GM12878 (cell line): ENCODE results near the gene PFKM. TPM values are rescaled to one million over a fixed set of nuclear protein-coding genes. Genes with fewer than 3 reads are reported as not detected.

Experiments used
- ATAC-seq: fragments of 200-7000 bp; cut with Tn5 transposase; 3 replicates; pipeline ENCODE4 v1.9.1; 2020; ENCODE audit warnings: mild to moderate bottlenecking, moderate library complexity
- BruUV-seq: library from RNA; stranded (reverse); fragments of 400-500 nt; replicated peaks from 2 replicates; lab custom pipeline; 2021; lab: Mats Ljungman, UMichigan
- CTCF ChIA-PET: fragments of 300-600 bp; sonication (Branson Sonifier 250); formaldehyde crosslinking; extraction: SDS; loops from one replicate; lab custom pipeline; 2021; ENCODE audit warnings: inconsistent platforms; lab: Yijun Ruan, JAX
- POLR2A ChIA-PET: fragments of 350-600 bp; formaldehyde crosslinking; extraction: SDS; loops from one replicate; lab custom pipeline; 2021; ENCODE audit warnings: inconsistent platforms; lab: Charles Lee
- RAD21 ChIA-PET: fragments of 300-600 bp; sonication (Branson Sonifier 250); formaldehyde crosslinking; loops from one replicate; lab custom pipeline; 2023; ENCODE audit warnings: antibody characterized with exemption; ENCODE audit not compliant: unreplicated experiment; lab: Charles Lee
- SMC1A ChIA-PET: fragments of 300-600 bp; sonication (Branson Sonifier 250); formaldehyde crosslinking; loops from one replicate; lab custom pipeline; 2023; ENCODE audit not compliant: unreplicated experiment, uncharacterized antibody; lab: Charles Lee
- DNase-seq: peaks from one replicate; pipeline ENCODE4 v3.0.0-alpha.2; 2011; ENCODE audit warnings: low read depth, low spot score
- FAIRE-seq: peaks from 3 replicates; lab custom pipeline; 2011; peaks lifted over from hg19 to GRCh38; lab: Jason Lieb, UNC
- H2AFZ ChIP-seq: 2 replicates; pipeline ENCODE4 v1.6.0; 2011; ENCODE audit warnings: low read depth, low read length, control low read depth; ENCODE audit not compliant: control insufficient read depth
- H3K27ac ChIP-seq: 2 replicates; pipeline ENCODE4 v1.5.1; 2011; ENCODE audit warnings: control low read depth; ENCODE audit not compliant: control insufficient read depth, insufficient read depth
- H3K27me3 ChIP-seq, 2 experiments: replicated peaks in 1 of 2; 2 replicates each; pipeline versions ENCODE4 v1.6.0 to v1.6.1; 2011; ENCODE audit warnings: low read length in 1 of 2; ENCODE audit not compliant: control insufficient read depth in 2 of 2, insufficient read depth in 2 of 2
- H3K36me3 ChIP-seq, 2 experiments: 2 replicates each; pipeline ENCODE4 v1.5.1; 2011; ENCODE audit warnings: low read length in 1 of 2; ENCODE audit not compliant: control insufficient read depth in 2 of 2, insufficient read depth in 2 of 2
- H3K4me1 ChIP-seq: 2 replicates; pipeline ENCODE4 v1.6.1; 2011; ENCODE audit warnings: mild to moderate bottlenecking, low read length, moderate library complexity, mixed read lengths; ENCODE audit not compliant: control insufficient read depth, insufficient read depth
- H3K4me2 ChIP-seq: 2 replicates; pipeline ENCODE4 v1.6.0; 2011; ENCODE audit warnings: control low read depth; ENCODE audit not compliant: control insufficient read depth, insufficient read depth
- H3K4me3 ChIP-seq: fragments of 200-600 bp; sonication (generic); 2 replicates; pipeline ENCODE4 v1.5.1; 2016
- H3K79me2 ChIP-seq: 2 replicates; pipeline ENCODE4 v1.6.0; 2011; ENCODE audit warnings: low read length; ENCODE audit not compliant: control insufficient read depth, insufficient read depth
- H3K9ac ChIP-seq: 2 replicates; pipeline ENCODE4 v1.8.0; 2011; ENCODE audit warnings: low read length, control low read depth, mixed read lengths; ENCODE audit not compliant: control insufficient read depth, insufficient read depth
- H3K9me3 ChIP-seq: replicated peaks from 3 replicates; pipeline ENCODE4 v1.5.1; 2011; ENCODE audit warnings: mild to moderate bottlenecking, low read length; ENCODE audit not compliant: control insufficient read depth, insufficient read depth
- H4K20me1 ChIP-seq: 2 replicates; pipeline ENCODE4 v1.6.0; 2011; ENCODE audit not compliant: control insufficient read depth, insufficient read depth
- FOXM1 ChIP-seq: IDR thresholded peaks from 2 replicates; pipeline ENCODE4 v1.6.1; 2012; ENCODE audit warnings: low read depth, mild to moderate bottlenecking, inconsistent platforms, low read length, moderate library complexity
- GATAD2B ChIP-seq: fragments of 450-650 bp; conservative IDR thresholded peaks from 2 replicates; pipeline ENCODE4 v1.6.1; 2017; ENCODE audit warnings: low read depth, mild to moderate bottlenecking, moderate library complexity
- HCFC1 ChIP-seq: fragments of 150-350 bp; IDR thresholded peaks from 2 replicates; pipeline ENCODE4 v1.6.1; 2014; ENCODE audit warnings: low read length
- HDAC2 ChIP-seq: fragments of 200-600 bp; sonication (generic); IDR thresholded peaks from 2 replicates; pipeline ENCODE4 v1.6.1; 2017
- KAT2A ChIP-seq: conservative IDR thresholded peaks from 2 replicates; pipeline ENCODE4 v1.6.1; 2011; ENCODE audit warnings: low read depth, low read length; ENCODE audit not compliant: control insufficient read depth
- NBN ChIP-seq: fragments of 450-650 bp; IDR thresholded peaks from 2 replicates; pipeline ENCODE4 v1.6.1; 2016
- NFYB ChIP-seq: IDR thresholded peaks from 2 replicates; pipeline ENCODE4 v1.6.1; 2011; ENCODE audit warnings: low read depth, mild to moderate bottlenecking, low read length, improper control_type of control experiment, moderate library complexity; ENCODE audit not compliant: insufficient read depth
- NRF1 ChIP-seq: conservative IDR thresholded peaks from 2 replicates; pipeline ENCODE4 v1.6.1; 2011; ENCODE audit warnings: mild to moderate bottlenecking, low read depth, low read length, improper control_type of control experiment
- RFX5 ChIP-seq: IDR thresholded peaks from 2 replicates; pipeline ENCODE4 v1.6.1; 2011; ENCODE audit warnings: low read depth, low read length, improper control_type of control experiment
- SP1 ChIP-seq: IDR thresholded peaks from one replicate; pipeline ENCODE4 v1.6.1; 2011; ENCODE audit warnings: low read depth, low read length
- TAF1 ChIP-seq: IDR thresholded peaks from 2 replicates; pipeline ENCODE4 v1.6.1; 2011; ENCODE audit warnings: mild to moderate bottlenecking, low read depth, low read length, borderline replicate concordance
- YY1 ChIP-seq: IDR thresholded peaks from 2 replicates; pipeline ENCODE4 v1.6.1; 2011; ENCODE audit warnings: low read depth, mild to moderate bottlenecking, low read length
- WGBS: methylation state at CpG from one replicate; pipeline ENCODE4 v1.1.6; 2016; ENCODE audit warnings: low lambda C conversion rate; ENCODE audit not compliant: insufficient replicate concordance, insufficient coverage; ENCODE audit errors: missing lambda C conversion rate; 5-methylcytosine and 5-hydroxymethylcytosine counted together
- in situ Hi-C: fragments of 300-500 bp; cut with MboI; formaldehyde crosslinking; loops from 9 replicates; pipeline ENCODE4 v1.14.3; 2018; ENCODE audit warnings: mixed read lengths
- intact Hi-C: fragments of 100-400 bp; cut with micrococcal nuclease; formaldehyde crosslinking; loops from one replicate; pipeline ENCODE4 v1.14.2; 2022; ENCODE audit not compliant: unreplicated experiment
- polyA plus RNA-seq, 11 experiments: library from polyadenylated mRNA; depleted of rRNA in 4 of 11; unstranded in 6 of 11; stranded (reverse) in 5 of 11; fragments of >200 nt; fragmentation: Nextera tagmentation in 4 of 11; fragmentation: Illumina TruSeq in 1 of 11; extraction: Ambion mirVana in 4 of 11; extraction: Trizol in 1 of 11; gene quantifications; 1 replicate in 1 of 11; 2 replicates in 10 of 11; pipeline versions ENCODE4 v1.2.1 to v1.2.3, GENCODE V29; 2011 to 2016; ENCODE audit warnings: inconsistent platforms in 2 of 11, missing spikeins in 2 of 11, low read depth in 1 of 11
- total RNA-seq, 4 experiments: library from RNA; depleted of rRNA in 3 of 4; stranded (reverse); fragments of >200 nt in 3 of 4; fragmentation: Illumina TruSeq in 1 of 4; extraction: Trizol in 1 of 4; gene quantifications; 2 replicates each; pipeline versions ENCODE4 v1.2.1 to v1.2.3, GENCODE V29; 2013 to 2021
- TF ChIP-seq, protein P1 (sequence below): fragments of 450-650 bp; IDR thresholded peaks from 2 replicates; pipeline ENCODE4 v1.6.1; 2014; ENCODE audit warnings: mild to moderate bottlenecking
- TF ChIP-seq, protein P2 (sequence below): fragments of 450-650 bp; IDR thresholded peaks from 2 replicates; pipeline ENCODE4 v1.6.1; 2017; ENCODE audit warnings: mild to moderate bottlenecking, moderate library complexity
- TF ChIP-seq, protein P3 (sequence below): fragments of 450-650 bp; IDR thresholded peaks from 2 replicates; pipeline ENCODE4 v1.6.1; 2018; ENCODE audit warnings: borderline replicate concordance, mild to moderate bottlenecking; ENCODE audit not compliant: partially characterized antibody
- TF ChIP-seq, protein P4 (sequence below): fragments of 450-650 bp; IDR thresholded peaks from 2 replicates; pipeline ENCODE4 v1.6.1; 2016; ENCODE audit warnings: mild to moderate bottlenecking

The PFKM gene
- total and polyA plus RNA-seq, 10 of the 15 experiments (the other 5 are each of a cell fraction or from before 2014, with no cell fraction given), result 27.6 to 80.0 (median 55.8) TPM

DNA sequence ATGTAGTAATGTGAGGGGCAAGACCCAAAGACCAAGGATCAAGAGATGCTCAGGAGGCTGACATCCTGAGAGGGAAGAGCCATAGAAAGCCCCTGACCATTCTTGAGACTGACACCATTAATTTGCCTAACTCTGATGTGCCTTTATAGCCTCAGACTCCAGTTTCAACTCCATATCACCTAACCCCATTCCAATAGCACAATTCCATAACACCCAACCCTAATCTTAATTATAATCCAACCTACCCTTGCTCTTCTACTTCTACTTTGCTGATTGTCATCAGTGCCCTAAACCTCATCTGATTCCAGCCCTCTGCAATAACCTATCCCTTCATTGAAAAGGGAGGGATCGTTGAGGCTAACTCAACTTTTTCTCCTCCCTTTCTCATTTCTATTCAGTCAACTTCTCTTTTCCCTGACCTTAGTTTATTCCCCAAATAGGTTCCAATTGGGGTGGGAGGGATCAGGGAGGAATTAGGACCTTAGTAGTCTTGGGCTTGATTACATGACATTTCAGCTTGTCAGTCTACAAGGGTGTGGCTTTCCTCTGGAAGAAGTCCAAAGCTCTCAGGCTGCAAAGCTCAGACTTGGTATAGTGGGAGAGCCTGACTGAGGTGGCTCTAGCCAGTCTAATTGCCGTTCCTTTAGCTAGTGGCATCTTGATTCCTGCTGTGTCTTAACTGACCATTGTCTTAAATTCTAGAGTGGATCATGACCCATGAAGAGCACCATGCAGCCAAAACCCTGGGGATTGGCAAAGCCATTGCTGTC, 3.1 kb downstream of the PFKM start:
- in situ Hi-C loops (no loop called here), intact Hi-C loops (no loop called here)
- Histone ChIP-seq H3K4me2 (no peak overlapping the region; the same call in 1 of the 2 replicates), H3K27me3 (no peaks in the 10 kb centered on the region), H3K79me2 (peaks cover 23% of the 10 kb centered on the region), H3K4me1 (peaks cover 6% of the 10 kb centered on the region), H4K20me1 (no peaks in the 10 kb centered on the region), H3K9ac (no peak overlapping the region), H3K36me3 (peaks cover 1 to 21% of the 10 kb centered on the region in 2 experiments), H3K4me3 (no peak overlapping the region), H3K27ac (no peak overlapping the region), H2AFZ (no peak overlapping the region), H3K9me3 (no peaks in the 10 kb centered on the region)
- no TSS peak for BruUV-seq
- DNase-seq (no peak), ATAC-seq (no peak), FAIRE-seq (no peak)
- SMC1A ChIA-PET, result interaction anchor here (0.9 to 1.7 kb wide), 2 partner anchors 14 to 16 kb away, joined by 3 to 6 read pairs; no protein-coding TSS in a partner anchor
- CTCF ChIA-PET, result interaction anchor here (1.1 to 3.5 kb wide), 3 partner anchors 14 to 217 kb away, joined by 3 to 19 read pairs (median 18); no protein-coding TSS in a partner anchor
- RAD21 ChIA-PET, result interaction anchor here (0.5 kb wide), 1 partner anchor 465 kb away, joined by 3 read pairs; no protein-coding TSS in a partner anchor
- POLR2A ChIA-PET, result no interaction called here
- 98% methylated on average over 2 of the region's 2 CpGs for WGBS
- TF ChIP-seq HDAC2, result no peak
- TF ChIP-seq, protein P1, sequence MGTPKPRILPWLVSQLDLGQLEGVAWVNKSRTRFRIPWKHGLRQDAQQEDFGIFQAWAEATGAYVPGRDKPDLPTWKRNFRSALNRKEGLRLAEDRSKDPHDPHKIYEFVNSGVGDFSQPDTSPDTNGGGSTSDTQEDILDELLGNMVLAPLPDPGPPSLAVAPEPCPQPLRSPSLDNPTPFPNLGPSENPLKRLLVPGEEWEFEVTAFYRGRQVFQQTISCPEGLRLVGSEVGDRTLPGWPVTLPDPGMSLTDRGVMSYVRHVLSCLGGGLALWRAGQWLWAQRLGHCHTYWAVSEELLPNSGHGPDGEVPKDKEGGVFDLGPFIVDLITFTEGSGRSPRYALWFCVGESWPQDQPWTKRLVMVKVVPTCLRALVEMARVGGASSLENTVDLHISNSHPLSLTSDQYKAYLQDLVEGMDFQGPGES, result no peak
- TF ChIP-seq RFX5, result no peak
- TF ChIP-seq, protein P2, sequence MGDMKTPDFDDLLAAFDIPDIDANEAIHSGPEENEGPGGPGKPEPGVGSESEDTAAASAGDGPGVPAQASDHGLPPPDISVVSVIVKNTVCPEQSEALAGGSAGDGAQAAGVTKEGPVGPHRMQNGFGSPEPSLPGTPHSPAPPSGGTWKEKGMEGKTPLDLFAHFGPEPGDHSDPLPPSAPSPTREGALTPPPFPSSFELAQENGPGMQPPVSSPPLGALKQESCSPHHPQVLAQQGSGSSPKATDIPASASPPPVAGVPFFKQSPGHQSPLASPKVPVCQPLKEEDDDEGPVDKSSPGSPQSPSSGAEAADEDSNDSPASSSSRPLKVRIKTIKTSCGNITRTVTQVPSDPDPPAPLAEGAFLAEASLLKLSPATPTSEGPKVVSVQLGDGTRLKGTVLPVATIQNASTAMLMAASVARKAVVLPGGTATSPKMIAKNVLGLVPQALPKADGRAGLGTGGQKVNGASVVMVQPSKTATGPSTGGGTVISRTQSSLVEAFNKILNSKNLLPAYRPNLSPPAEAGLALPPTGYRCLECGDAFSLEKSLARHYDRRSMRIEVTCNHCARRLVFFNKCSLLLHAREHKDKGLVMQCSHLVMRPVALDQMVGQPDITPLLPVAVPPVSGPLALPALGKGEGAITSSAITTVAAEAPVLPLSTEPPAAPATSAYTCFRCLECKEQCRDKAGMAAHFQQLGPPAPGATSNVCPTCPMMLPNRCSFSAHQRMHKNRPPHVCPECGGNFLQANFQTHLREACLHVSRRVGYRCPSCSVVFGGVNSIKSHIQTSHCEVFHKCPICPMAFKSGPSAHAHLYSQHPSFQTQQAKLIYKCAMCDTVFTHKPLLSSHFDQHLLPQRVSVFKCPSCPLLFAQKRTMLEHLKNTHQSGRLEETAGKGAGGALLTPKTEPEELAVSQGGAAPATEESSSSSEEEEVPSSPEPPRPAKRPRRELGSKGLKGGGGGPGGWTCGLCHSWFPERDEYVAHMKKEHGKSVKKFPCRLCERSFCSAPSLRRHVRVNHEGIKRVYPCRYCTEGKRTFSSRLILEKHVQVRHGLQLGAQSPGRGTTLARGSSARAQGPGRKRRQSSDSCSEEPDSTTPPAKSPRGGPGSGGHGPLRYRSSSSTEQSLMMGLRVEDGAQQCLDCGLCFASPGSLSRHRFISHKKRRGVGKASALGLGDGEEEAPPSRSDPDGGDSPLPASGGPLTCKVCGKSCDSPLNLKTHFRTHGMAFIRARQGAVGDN, result no peak
- TF ChIP-seq HCFC1, result no peak
- TF ChIP-seq, protein P3, sequence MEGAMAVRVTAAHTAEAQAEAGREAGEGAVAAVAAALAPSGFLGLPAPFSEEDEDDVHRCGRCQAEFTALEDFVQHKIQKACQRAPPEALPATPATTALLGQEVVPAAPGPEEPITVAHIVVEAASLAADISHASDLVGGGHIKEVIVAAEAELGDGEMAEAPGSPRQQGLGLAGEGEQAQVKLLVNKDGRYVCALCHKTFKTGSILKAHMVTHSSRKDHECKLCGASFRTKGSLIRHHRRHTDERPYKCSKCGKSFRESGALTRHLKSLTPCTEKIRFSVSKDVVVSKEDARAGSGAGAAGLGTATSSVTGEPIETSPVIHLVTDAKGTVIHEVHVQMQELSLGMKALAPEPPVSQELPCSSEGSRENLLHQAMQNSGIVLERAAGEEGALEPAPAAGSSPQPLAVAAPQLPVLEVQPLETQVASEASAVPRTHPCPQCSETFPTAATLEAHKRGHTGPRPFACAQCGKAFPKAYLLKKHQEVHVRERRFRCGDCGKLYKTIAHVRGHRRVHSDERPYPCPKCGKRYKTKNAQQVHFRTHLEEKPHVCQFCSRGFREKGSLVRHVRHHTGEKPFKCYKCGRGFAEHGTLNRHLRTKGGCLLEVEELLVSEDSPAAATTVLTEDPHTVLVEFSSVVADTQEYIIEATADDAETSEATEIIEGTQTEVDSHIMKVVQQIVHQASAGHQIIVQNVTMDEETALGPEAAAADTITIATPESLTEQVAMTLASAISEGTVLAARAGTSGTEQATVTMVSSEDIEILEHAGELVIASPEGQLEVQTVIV, result no peak
- no peak for TF ChIP-seq SP1
- no peak for TF ChIP-seq NRF1
- no peak for TF ChIP-seq FOXM1
- TF ChIP-seq, protein P4, sequence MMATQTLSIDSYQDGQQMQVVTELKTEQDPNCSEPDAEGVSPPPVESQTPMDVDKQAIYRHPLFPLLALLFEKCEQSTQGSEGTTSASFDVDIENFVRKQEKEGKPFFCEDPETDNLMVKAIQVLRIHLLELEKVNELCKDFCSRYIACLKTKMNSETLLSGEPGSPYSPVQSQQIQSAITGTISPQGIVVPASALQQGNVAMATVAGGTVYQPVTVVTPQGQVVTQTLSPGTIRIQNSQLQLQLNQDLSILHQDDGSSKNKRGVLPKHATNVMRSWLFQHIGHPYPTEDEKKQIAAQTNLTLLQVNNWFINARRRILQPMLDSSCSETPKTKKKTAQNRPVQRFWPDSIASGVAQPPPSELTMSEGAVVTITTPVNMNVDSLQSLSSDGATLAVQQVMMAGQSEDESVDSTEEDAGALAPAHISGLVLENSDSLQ, result no peak
- TF ChIP-seq GATAD2B, result no peak
- TF ChIP-seq KAT2A, result no peak
- no peak for TF ChIP-seq NFYB
- no peak for TF ChIP-seq TAF1
- no peak for TF ChIP-seq YY1
- TF ChIP-seq NBN, result no peak
